ENCODE results near the gene HTR2B. TPM values are rescaled to one million over a fixed set of nuclear protein-coding genes. Genes with fewer than 3 reads are reported as not detected.
"Not testable (repeated sequence)": the region's sequence is repeated elsewhere in the genome, so short reads cannot be mapped to it uniquely, and the experiment has no call there.

HTR2B gene
- total RNA-seq, 4 donors from 2014 or later: 2.3 to 16.8 (median 4.6) TPM

DNA sequence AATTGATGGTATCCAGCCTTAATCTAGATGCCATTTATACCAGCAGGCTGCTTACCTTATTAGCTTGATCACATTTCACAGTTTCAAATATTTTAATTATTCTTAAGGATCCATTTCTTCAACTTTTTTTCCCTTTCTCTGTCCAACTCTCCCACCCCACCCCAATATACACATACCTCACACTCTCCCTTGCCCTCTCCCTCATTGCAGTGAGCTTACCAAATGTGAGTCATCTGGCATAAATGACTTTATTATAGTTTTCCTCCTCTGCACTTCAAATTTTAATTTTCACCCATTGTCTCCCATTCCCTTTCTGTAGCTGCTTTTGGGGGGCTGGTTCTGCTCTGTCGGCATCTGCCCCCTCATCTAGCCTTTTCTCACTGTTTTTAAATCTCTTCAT, 12.9 kb downstream of the HTR2B start:
- Histone ChIP-seq H3K4me1 (peaks cover 0 to 6% of the 10 kb centered on the region in 2 donors), H3K27ac (no peak overlapping the region), H3K9me3 (no peaks in the 10 kb centered on the region), H3K4me3 (replicated peaks in 1 of 3) (no peak overlapping the region), H3K27me3 (no peaks in the 10 kb centered on the region), H3K36me3 (peaks cover 7% of the 10 kb centered on the region in 2 donors)
- intact Hi-C loops (cut with DNase I): no loop called here
- no peak for DNase-seq
- WGBS, 2 donors: 92 to 96% methylated on average over 1 of the region's 1 CpG
- no peak for TF ChIP-seq POLR2A (IDR thresholded peaks at IDR 0.05)

DNA sequence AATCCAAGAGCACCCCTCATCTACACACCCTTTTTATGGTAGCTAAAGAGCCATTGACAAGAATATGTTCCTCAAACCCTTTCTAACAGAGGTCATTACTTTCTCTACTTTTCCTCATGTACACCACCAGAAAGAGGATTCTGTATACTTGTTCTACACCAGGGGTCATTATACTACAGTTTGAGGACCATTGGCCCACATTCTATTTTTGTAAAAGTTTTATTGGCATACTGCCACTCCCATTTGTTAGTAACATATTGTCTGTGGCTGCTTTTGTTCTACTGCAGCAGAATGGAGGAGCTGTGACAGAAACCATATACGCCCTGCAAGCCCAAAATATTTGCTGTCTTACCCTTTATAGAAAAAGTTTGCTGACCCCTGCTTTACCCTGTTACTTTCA, 14.3 kb downstream of the HTR2B start:
- H3K9me3 ChIP-seq: no peaks in the 10 kb centered on the region
- no peak overlapping the region for H3K27ac ChIP-seq
- H3K27me3 ChIP-seq: no peaks in the 10 kb centered on the region
- TF ChIP-seq, protein P1, sequence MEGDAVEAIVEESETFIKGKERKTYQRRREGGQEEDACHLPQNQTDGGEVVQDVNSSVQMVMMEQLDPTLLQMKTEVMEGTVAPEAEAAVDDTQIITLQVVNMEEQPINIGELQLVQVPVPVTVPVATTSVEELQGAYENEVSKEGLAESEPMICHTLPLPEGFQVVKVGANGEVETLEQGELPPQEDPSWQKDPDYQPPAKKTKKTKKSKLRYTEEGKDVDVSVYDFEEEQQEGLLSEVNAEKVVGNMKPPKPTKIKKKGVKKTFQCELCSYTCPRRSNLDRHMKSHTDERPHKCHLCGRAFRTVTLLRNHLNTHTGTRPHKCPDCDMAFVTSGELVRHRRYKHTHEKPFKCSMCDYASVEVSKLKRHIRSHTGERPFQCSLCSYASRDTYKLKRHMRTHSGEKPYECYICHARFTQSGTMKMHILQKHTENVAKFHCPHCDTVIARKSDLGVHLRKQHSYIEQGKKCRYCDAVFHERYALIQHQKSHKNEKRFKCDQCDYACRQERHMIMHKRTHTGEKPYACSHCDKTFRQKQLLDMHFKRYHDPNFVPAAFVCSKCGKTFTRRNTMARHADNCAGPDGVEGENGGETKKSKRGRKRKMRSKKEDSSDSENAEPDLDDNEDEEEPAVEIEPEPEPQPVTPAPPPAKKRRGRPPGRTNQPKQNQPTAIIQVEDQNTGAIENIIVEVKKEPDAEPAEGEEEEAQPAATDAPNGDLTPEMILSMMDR (IDR thresholded peaks at IDR 0.05): peak in 1 of 6 experiments; percentile 15
- TF ChIP-seq POLR2A (IDR thresholded peaks at IDR 0.05): no peak
- peaks cover 7% of the 10 kb centered on the region in 2 donors for H3K36me3 ChIP-seq
- intact Hi-C loops (cut with DNase I): no loop called here
- 64 to 75% methylated on average over 1 of the region's 1 CpG for WGBS, 2 donors
- DNase-seq: no peak
- H3K4me3 ChIP-seq (replicated peaks in 1 of 3): no peak overlapping the region
- H3K4me1 ChIP-seq: peaks cover 0 to 6% of the 10 kb centered on the region in 2 donors

DNA sequence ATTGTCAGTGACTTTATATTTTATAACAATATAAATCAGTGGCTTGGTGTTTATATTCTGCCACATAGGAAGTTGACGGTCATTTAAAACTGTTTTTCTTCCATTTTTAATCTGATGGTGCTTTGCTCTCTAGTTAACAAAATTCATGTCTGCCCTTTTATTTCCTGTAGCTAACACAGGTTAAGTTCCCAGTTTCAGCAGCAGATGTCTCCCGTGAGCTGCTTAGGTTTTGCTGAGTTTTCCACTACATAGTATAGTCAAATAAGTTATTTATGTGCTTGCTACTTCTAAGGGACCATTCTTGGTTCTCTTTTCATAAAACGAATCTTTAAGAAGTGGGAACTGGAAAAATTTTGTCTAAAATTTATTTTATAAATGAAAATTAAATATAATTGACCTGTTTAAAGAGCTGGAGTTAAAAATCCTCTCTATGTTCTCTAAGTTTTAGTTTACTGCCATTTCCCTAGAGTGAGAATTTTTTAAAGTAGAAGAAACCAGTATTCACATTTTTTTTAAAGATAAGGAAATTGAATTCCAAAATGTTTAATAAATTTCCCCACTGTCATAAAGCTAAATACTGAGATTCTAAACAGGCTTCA, 20.6 kb downstream of the HTR2B start:
- Histone ChIP-seq H3K4me1 (no peaks in the 10 kb centered on the region), H3K9me3 (no peaks in the 10 kb centered on the region), H3K27me3 (no peaks in the 10 kb centered on the region), H3K27ac (no peak overlapping the region), H3K4me3 (replicated peaks in 1 of 3) (no peak overlapping the region), H3K36me3 (peaks cover 13 to 14% of the 10 kb centered on the region in 2 donors)
- peak; percentile 48 to 53 for DNase-seq
- WGBS, 2 donors: 14 to 19% methylated on average over 3 of the region's 3 CpGs
- intact Hi-C loops (cut with DNase I): loop anchor here (5.0 kb wide), 2 partner anchors 88 to 308 kb away; no protein-coding TSS in a partner anchor
- no peak for TF ChIP-seq POLR2A (IDR thresholded peaks at IDR 0.05)
- TF ChIP-seq, protein P1 (IDR thresholded peaks at IDR 0.05): peak; percentile 49 to 90 (median 78)

DNA sequence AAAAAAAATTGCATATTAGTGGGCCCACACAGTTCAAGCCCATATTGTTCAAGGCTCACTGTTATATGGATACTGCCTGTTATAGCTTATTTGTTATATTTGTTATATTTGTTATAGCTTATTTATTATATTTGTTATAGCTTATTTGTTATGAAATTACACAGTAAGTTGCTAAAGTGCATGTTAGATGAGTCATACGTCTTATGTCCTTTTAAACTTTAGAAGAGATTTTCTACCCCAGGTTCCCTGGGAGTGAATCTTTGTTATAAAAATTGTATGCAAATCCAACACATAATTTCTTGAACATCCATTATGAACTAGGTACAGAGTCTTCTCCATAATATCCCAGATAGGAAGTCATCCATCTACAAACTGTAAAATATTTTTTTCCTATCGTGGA, 22.1 kb downstream of the HTR2B start:
- intact Hi-C loops (cut with DNase I): loop anchor here (5.0 kb wide), 2 partner anchors 90 to 310 kb away; no protein-coding TSS in a partner anchor
- Histone ChIP-seq H3K4me1 (no peaks in the 10 kb centered on the region), H3K4me3 (replicated peaks in 1 of 3) (no peak overlapping the region), H3K36me3 (peaks cover 6 to 10% of the 10 kb centered on the region in 2 donors), H3K27ac (no peak overlapping the region), H3K27me3 (no peaks in the 10 kb centered on the region), H3K9me3 (no peaks in the 10 kb centered on the region)
- no peak for DNase-seq
- 89 to 95% methylated on average over 2 of the region's 2 CpGs for WGBS, 2 donors
- TF ChIP-seq, protein P1 (IDR thresholded peaks at IDR 0.05): no peak
- TF ChIP-seq POLR2A (IDR thresholded peaks at IDR 0.05): no peak

DNA sequence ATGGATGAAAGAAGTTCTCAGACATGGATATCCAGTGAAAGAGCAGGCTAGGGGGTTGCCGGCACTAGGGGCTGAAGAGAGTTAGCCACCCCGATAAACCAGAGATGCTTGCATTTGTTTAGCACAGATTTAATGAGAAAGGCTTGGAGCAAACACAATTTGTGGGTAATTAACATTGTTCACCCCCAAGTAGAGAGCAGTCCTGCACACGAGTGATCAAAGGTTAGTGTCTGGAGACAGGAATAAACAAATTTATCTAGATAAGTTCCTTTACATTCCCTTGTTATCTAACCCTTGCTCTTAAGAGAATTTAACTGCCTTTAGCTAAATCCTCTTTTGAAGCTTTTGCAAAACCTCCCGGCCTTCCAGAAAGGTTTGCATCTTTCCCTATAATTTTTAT, 23.9 kb downstream of the HTR2B start:
- DNase-seq: no peak
- TF ChIP-seq, protein P1 (IDR thresholded peaks at IDR 0.05): no peak
- TF ChIP-seq POLR2A (IDR thresholded peaks at IDR 0.05): no peak
- H3K27me3 ChIP-seq: no peaks in the 10 kb centered on the region
- no peaks in the 10 kb centered on the region for H3K4me1 ChIP-seq
- peaks cover 6 to 11% of the 10 kb centered on the region in 2 donors for H3K36me3 ChIP-seq
- intact Hi-C loops (cut with DNase I): loop anchor here (5.0 kb wide), 2 partner anchors 91 to 311 kb away; no protein-coding TSS in a partner anchor
- 98 to 100% methylated on average over 4 of the region's 4 CpGs for WGBS, 2 donors
- H3K9me3 ChIP-seq: no peaks in the 10 kb centered on the region
- H3K4me3 ChIP-seq (replicated peaks in 1 of 3): no peak overlapping the region
- H3K27ac ChIP-seq: no peak overlapping the region

DNA sequence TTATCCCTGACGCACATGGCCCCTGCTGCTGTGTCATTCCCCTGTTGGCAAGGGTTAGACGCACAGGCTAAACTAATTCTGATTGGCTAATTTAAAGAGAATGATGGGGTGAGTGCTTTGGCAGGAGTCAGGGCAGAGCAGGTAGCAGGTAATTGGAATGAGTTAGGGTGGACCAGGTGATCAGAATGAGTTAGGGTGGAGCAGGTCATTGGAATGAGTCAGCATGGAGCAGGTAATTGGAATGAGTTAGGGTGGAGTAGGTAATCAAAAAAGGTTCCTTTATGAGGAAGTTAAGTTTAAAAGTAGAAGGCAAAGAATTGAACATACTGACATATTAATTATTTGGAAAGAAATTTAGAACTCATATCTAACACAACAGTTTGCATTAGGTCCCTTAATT, 24.5 kb downstream of the HTR2B start:
- H3K27ac ChIP-seq; H3K9me3 ChIP-seq; DNase-seq; H3K4me3 ChIP-seq (replicated peaks in 1 of 3); H3K4me1 ChIP-seq; H3K27me3 ChIP-seq: not testable (repeated sequence)
- WGBS, 2 donors: 94 to 98% methylated on average over 2 of the region's 2 CpGs
- peaks cover 6 to 15% of the 10 kb centered on the region in 2 donors for H3K36me3 ChIP-seq
- intact Hi-C loops (cut with DNase I): loop anchor here (5.0 kb wide), 2 partner anchors 92 to 312 kb away; no protein-coding TSS in a partner anchor

Data from thyroid gland (tissue), 4 donors.